Astrocyte (in vitro differentiated cells and primary cell): ENCODE measurements around the gene KRTAP5-1. TPM values are rescaled to one million over a fixed set of nuclear protein-coding genes. Genes with fewer than 3 reads are reported as not detected.

Source experiments
- DNase-seq: peaks from one replicate; pipeline ENCODE4 v3.0.0-alpha.2; 2010; ENCODE audit warnings: low read depth
- FAIRE-seq: peaks from 2 replicates; lab custom pipeline; 2011; peaks lifted over from hg19 to GRCh38; lab: Jason Lieb, UNC
- H2AFZ ChIP-seq: 2 replicates; pipeline ENCODE4 v1.6.0; 2012; ENCODE audit warnings: low read depth, low read length, inconsistent platforms
- H3K27ac ChIP-seq: 2 replicates; pipeline ENCODE4 v1.5.1; 2011; ENCODE audit warnings: low read depth, low read length, inconsistent platforms
- H3K27me3 ChIP-seq: 2 replicates; pipeline ENCODE4 v1.6.0; 2011; ENCODE audit warnings: low read length, inconsistent platforms; ENCODE audit not compliant: insufficient read depth
- H3K36me3 ChIP-seq: 2 replicates; pipeline ENCODE4 v1.5.1; 2011; ENCODE audit warnings: low read length, inconsistent platforms; ENCODE audit not compliant: insufficient read depth
- H3K4me1 ChIP-seq: 2 replicates; pipeline ENCODE4 v1.5.1; 2011; ENCODE audit warnings: low read length, inconsistent platforms; ENCODE audit not compliant: insufficient read depth
- H3K4me2 ChIP-seq: 2 replicates; pipeline ENCODE4 v1.6.0; 2012; ENCODE audit warnings: low read length, inconsistent platforms
- H3K4me3 ChIP-seq: 2 replicates; pipeline ENCODE4 v1.5.1; 2011; ENCODE audit warnings: low read depth, mild to moderate bottlenecking, low read length, inconsistent platforms; ENCODE audit not compliant: insufficient read depth
- H3K79me2 ChIP-seq: 2 replicates; pipeline ENCODE4 v1.6.0; 2012; ENCODE audit warnings: mild to moderate bottlenecking, low read length, inconsistent platforms; ENCODE audit not compliant: insufficient read depth
- H3K9ac ChIP-seq: 2 replicates; pipeline ENCODE4 v1.6.0; 2012; ENCODE audit warnings: mild to moderate bottlenecking, low read length, inconsistent platforms
- H3K9me3 ChIP-seq: 2 replicates; pipeline ENCODE4 v1.5.1; 2012; ENCODE audit warnings: low read depth, mild to moderate bottlenecking, low read length, inconsistent platforms; ENCODE audit not compliant: insufficient read depth
- H4K20me1 ChIP-seq: 2 replicates; pipeline ENCODE4 v1.6.0; 2012; ENCODE audit warnings: low read length, inconsistent platforms; ENCODE audit not compliant: insufficient read depth
- H3K27ac Mint-ChIP-seq: one replicate; pipeline ENCODE4 v1.8.0; 2021; ENCODE audit warnings: mild to moderate bottlenecking, mixed read lengths; ENCODE audit not compliant: unreplicated experiment
- H3K27me3 Mint-ChIP-seq: one replicate; pipeline ENCODE4 v1.8.0; 2021; ENCODE audit warnings: low read depth, mixed read lengths; ENCODE audit not compliant: unreplicated experiment
- H3K36me3 Mint-ChIP-seq: one replicate; pipeline ENCODE4 v1.8.0; 2021; ENCODE audit warnings: low read depth, mixed read lengths; ENCODE audit not compliant: unreplicated experiment
- H3K4me1 Mint-ChIP-seq: one replicate; pipeline ENCODE4 v1.8.0; 2021; ENCODE audit warnings: low read depth, mixed read lengths; ENCODE audit not compliant: unreplicated experiment
- H3K4me3 Mint-ChIP-seq: one replicate; pipeline ENCODE4 v1.8.0; 2021; ENCODE audit warnings: mild to moderate bottlenecking, moderate library complexity, mixed read lengths; ENCODE audit not compliant: unreplicated experiment
- H3K9me3 Mint-ChIP-seq: one replicate; pipeline ENCODE4 v1.8.0; 2021; ENCODE audit warnings: mild to moderate bottlenecking, mixed read lengths; ENCODE audit not compliant: unreplicated experiment
- EZH2 ChIP-seq: IDR thresholded peaks from 2 replicates; pipeline ENCODE4 v1.6.1; 2012; ENCODE audit warnings: mild to moderate bottlenecking, low read length, inconsistent platforms; ENCODE audit not compliant: insufficient read depth
- total RNA-seq: library from RNA; stranded (reverse); gene quantifications from 2 replicates; pipeline ENCODE4 v1.2.1, GENCODE V29; 2021
- TF ChIP-seq, protein P1 (sequence below): IDR thresholded peaks from 2 replicates; pipeline ENCODE4 v1.5.1; 2011; ENCODE audit warnings: low read depth, mild to moderate bottlenecking, inconsistent platforms, low read length, moderate library complexity; ENCODE audit not compliant: insufficient read depth

Gene KRTAP5-1
- total RNA-seq, 1 donor from 2014 or later, result not detected

DNA sequence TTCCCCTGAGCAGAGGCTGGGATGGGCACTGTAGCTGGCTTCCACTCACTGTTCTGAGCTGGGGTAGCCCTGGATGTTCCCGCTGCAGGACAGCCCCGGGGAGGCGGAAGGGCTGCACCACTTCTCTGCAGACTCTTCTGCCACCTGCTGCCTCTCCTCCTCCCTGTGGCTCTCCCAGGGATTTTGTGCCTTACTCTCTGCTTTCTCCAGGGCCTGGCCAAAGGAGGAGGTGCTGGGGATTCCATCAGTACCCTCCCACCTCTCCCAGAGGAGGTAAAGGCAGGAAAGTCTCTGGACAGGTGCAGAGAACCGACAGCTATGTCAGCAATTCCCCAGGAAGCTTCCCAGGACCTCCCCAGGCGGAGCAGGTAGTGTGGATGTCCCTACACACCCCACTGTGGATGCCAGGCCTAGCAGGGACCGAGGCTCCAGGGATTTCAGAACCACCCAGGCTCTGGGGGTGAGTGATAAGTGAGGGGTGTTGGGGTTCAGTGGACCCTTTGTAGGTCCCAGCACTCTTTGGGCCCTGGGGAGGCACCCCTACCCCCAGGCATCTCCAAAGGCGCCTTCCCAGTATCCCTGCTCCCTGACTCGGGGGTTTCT lies 24.3 kb downstream of the KRTAP5-1 start:
- TF ChIP-seq, protein P1, sequence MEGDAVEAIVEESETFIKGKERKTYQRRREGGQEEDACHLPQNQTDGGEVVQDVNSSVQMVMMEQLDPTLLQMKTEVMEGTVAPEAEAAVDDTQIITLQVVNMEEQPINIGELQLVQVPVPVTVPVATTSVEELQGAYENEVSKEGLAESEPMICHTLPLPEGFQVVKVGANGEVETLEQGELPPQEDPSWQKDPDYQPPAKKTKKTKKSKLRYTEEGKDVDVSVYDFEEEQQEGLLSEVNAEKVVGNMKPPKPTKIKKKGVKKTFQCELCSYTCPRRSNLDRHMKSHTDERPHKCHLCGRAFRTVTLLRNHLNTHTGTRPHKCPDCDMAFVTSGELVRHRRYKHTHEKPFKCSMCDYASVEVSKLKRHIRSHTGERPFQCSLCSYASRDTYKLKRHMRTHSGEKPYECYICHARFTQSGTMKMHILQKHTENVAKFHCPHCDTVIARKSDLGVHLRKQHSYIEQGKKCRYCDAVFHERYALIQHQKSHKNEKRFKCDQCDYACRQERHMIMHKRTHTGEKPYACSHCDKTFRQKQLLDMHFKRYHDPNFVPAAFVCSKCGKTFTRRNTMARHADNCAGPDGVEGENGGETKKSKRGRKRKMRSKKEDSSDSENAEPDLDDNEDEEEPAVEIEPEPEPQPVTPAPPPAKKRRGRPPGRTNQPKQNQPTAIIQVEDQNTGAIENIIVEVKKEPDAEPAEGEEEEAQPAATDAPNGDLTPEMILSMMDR, result no peak
- no peak for TF ChIP-seq EZH2
- Histone ChIP-seq H3K9me3 (no peaks in the 10 kb centered on the region), H3K27ac (no peak overlapping the region), H4K20me1 (peaks cover 70% of the 10 kb centered on the region), H3K27me3 (no peaks in the 10 kb centered on the region), H2AFZ (no peak overlapping the region), H3K4me1 (peaks cover 37% of the 10 kb centered on the region), H3K4me2 (no peak overlapping the region), H3K36me3 (no peaks in the 10 kb centered on the region), H3K4me3 (no peak overlapping the region), H3K79me2 (peaks cover 14% of the 10 kb centered on the region), H3K9ac (no peak overlapping the region)
- no peak for DNase-seq
- Mint-ChIP-seq H3K9me3 (no peaks in the 10 kb centered on the region), H3K36me3 (peaks cover 4% of the 10 kb centered on the region), H3K4me3 (no peak overlapping the region), H3K4me1 (peaks cover 5% of the 10 kb centered on the region), H3K27me3 (peaks cover 3% of the 10 kb centered on the region), H3K27ac (no peak overlapping the region)
- no peak for FAIRE-seq

DNA sequence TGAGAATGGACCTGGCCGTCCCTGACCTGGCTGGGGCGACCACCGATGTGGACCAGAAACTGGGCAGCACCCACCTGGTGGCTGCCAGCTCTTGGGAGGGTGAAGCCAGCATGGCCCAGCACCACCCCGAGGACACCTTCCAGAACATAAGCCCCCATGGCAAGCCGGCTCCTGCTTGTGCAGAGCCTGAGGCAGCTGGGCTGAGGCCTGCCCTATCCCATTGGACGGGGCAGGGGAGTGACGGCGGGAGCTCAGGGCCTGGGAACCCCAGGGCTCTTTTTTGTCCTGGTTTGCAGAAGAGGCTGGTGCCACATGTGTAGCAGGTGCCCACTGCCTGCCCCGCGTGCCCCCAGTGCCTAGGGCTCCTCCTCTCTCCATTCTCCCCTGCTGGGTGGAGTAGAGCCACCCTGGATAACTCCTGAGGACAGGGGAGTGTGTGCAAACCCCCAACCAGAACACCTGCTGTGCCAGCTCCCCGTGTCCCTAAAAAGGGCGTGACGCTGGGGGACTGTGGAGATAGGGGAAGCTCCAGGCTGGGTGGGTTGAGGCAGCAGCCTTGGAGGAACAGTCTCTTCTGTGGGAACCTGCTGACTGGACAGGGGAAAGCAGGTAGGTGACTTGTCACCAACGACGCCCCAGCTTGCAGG lies 25.0 kb downstream of the KRTAP5-1 start:
- no peak for DNase-seq
- Histone ChIP-seq H4K20me1 (peaks cover 70% of the 10 kb centered on the region), H2AFZ (no peak overlapping the region), H3K9me3 (no peaks in the 10 kb centered on the region), H3K36me3 (no peaks in the 10 kb centered on the region), H3K4me2 (no peak overlapping the region), H3K9ac (peak overlapping the region; percentile 31), H3K4me3 (no peak overlapping the region), H3K79me2 (peaks cover 9% of the 10 kb centered on the region), H3K27me3 (no peaks in the 10 kb centered on the region), H3K4me1 (peaks cover 37% of the 10 kb centered on the region), H3K27ac (no peak overlapping the region)
- no peak for FAIRE-seq
- no peaks in the 10 kb centered on the region for H3K9me3 Mint-ChIP-seq
- TF ChIP-seq, protein P1, result no peak
- no peak for TF ChIP-seq EZH2
- H3K4me3 Mint-ChIP-seq, result no peak overlapping the region
- H3K27me3 Mint-ChIP-seq, result peaks cover 3% of the 10 kb centered on the region
- no peak overlapping the region for H3K27ac Mint-ChIP-seq
- H3K36me3 Mint-ChIP-seq, result peaks cover 4% of the 10 kb centered on the region
- peaks cover 5% of the 10 kb centered on the region for H3K4me1 Mint-ChIP-seq
